Neural crest cell (in vitro differentiated cells): Measurements from ENCODE around the gene FANCM. TPM values are rescaled to one million over a fixed set of nuclear protein-coding genes. Genes with fewer than 3 reads are reported as not detected.
"Not testable (repeated sequence)": the region's sequence is repeated elsewhere in the genome, so short reads cannot be mapped to it uniquely, and the experiment has no call there.

Experiments used
- DNase-seq: peaks from one replicate; pipeline ENCODE4 v3.0.0; 2021; ENCODE audit warnings: low read depth, mixed read lengths, low spot score
- H3K27ac Mint-ChIP-seq: one replicate; pipeline ENCODE4 v1.8.0; 2021; ENCODE audit warnings: mild to moderate bottlenecking, mixed read lengths; ENCODE audit not compliant: unreplicated experiment
- H3K27me3 Mint-ChIP-seq: 2 replicates; pipeline ENCODE4 v1.8.0; 2021; ENCODE audit warnings: low read depth, mild to moderate bottlenecking, mixed read lengths
- H3K36me3 Mint-ChIP-seq: 2 replicates; pipeline ENCODE4 v1.8.0; 2021; ENCODE audit warnings: low read depth, mild to moderate bottlenecking, mixed read lengths
- H3K4me1 Mint-ChIP-seq: 2 replicates; pipeline ENCODE4 v1.8.0; 2021; ENCODE audit warnings: mixed read lengths
- H3K4me3 Mint-ChIP-seq: one replicate; pipeline ENCODE4 v1.8.0; 2021; ENCODE audit warnings: mild to moderate bottlenecking, mixed read lengths
- H3K9me3 Mint-ChIP-seq: 2 replicates; pipeline ENCODE4 v1.8.0; 2021; ENCODE audit warnings: mixed read lengths
- CTCF ChIP-seq: fragments of 200-600 bp; sonication (generic); conservative IDR thresholded peaks from 2 replicates; pipeline ENCODE4 v1.5.0; 2021; ENCODE audit warnings: antibody characterized with exemption, mild to moderate bottlenecking
- total RNA-seq: library from RNA; stranded (reverse); gene quantifications from 2 replicates; pipeline ENCODE4 v1.2.1, GENCODE V29; 2021

Gene FANCM
- total RNA-seq, 1 donor from 2014 or later: 16.3 TPM

- no peaks in the 10 kb centered on the region for H3K27me3 Mint-ChIP-seq
- no peaks in the 10 kb centered on the region for H3K4me1 Mint-ChIP-seq
- no peak for TF ChIP-seq CTCF
- no peak overlapping the region for H3K27ac Mint-ChIP-seq
- no peaks in the 10 kb centered on the region for H3K9me3 Mint-ChIP-seq
- H3K36me3 Mint-ChIP-seq: peaks cover 25% of the 10 kb centered on the region
- DNase-seq: no peak
- H3K4me3 Mint-ChIP-seq: no peak overlapping the region
These were observed 76.5 kb downstream of the FANCM start for GRCh38 chr14:45212231-45212630.

- not testable (repeated sequence) for H3K4me1 Mint-ChIP-seq, H3K27ac Mint-ChIP-seq, DNase-seq, H3K9me3 Mint-ChIP-seq, H3K27me3 Mint-ChIP-seq, H3K4me3 Mint-ChIP-seq
- peaks cover 25% of the 10 kb centered on the region for H3K36me3 Mint-ChIP-seq
These were observed 78.0 kb downstream of the FANCM start for GRCh38 chr14:45213716-45214115.

GRCh38 chr14:45214341-45214740 lies 78.6 kb downstream of the FANCM start:
- not testable (repeated sequence) for H3K4me3 Mint-ChIP-seq, H3K27me3 Mint-ChIP-seq

GRCh38 chr14:45222485-45223262 lies 86.9 kb downstream of the FANCM start:
- Mint-ChIP-seq H3K36me3 (peaks cover 36% of the 10 kb centered on the region), H3K9me3 (no peaks in the 10 kb centered on the region), H3K4me1 (no peaks in the 10 kb centered on the region), H3K4me3 (no peak overlapping the region), H3K27me3 (no peaks in the 10 kb centered on the region), H3K27ac (no peak overlapping the region)
- DNase-seq: no peak
- TF ChIP-seq CTCF: no peak

More at GRCh38 chr14:45214341-45214740, 78.6 kb downstream of the FANCM start:
- peaks cover 25% of the 10 kb centered on the region for H3K36me3 Mint-ChIP-seq
- not testable (repeated sequence) for DNase-seq, H3K9me3 Mint-ChIP-seq, H3K27ac Mint-ChIP-seq, H3K4me1 Mint-ChIP-seq

- H3K4me3 Mint-ChIP-seq: no peak overlapping the region
- no peaks in the 10 kb centered on the region for H3K27me3 Mint-ChIP-seq
- no peaks in the 10 kb centered on the region for H3K9me3 Mint-ChIP-seq
- no peak for DNase-seq
- H3K4me1 Mint-ChIP-seq: no peaks in the 10 kb centered on the region
- no peak overlapping the region for H3K27ac Mint-ChIP-seq
- peaks cover 29% of the 10 kb centered on the region for H3K36me3 Mint-ChIP-seq
- TF ChIP-seq CTCF: no peak
These were observed 91.8 kb downstream of the FANCM start for GRCh38 chr14:45227566-45227965.

GRCh38 chr14:45238988-45239387 lies 103.3 kb downstream of the FANCM start:
- TF ChIP-seq CTCF: no peak
- Mint-ChIP-seq H3K4me3 (no peak overlapping the region), H3K36me3 (peaks cover 25% of the 10 kb centered on the region), H3K27me3 (no peaks in the 10 kb centered on the region), H3K4me1 (no peaks in the 10 kb centered on the region), H3K9me3 (no peaks in the 10 kb centered on the region), H3K27ac (no peak overlapping the region)
- DNase-seq: no peak
